Cardiac muscle cell (in vitro differentiated cells and primary cell): ENCODE measurements around the gene RAI1. TPM values are rescaled to one million over a fixed set of nuclear protein-coding genes. Genes with fewer than 3 reads are reported as not detected.

Experiments used
- DNase-seq, 2 donors: peaks; one replicate each; pipeline versions ENCODE4 v3.0.0 to v3.0.0-alpha.2; 2010 to 2017; ENCODE audit warnings: low read depth in 1 of 2, low spot score in 1 of 2
- H3K27ac ChIP-seq: fragments of 200-600 bp; sonication (generic); 2 replicates; pipeline ENCODE4 v1.5.1; 2016
- H3K27me3 ChIP-seq: fragments of 200-600 bp; sonication (generic); 2 replicates; pipeline ENCODE4 v1.6.0; 2016; ENCODE audit warnings: control low read depth
- H3K36me3 ChIP-seq: fragments of 200-600 bp; sonication (generic); 2 replicates; pipeline ENCODE4 v1.5.1; 2016; ENCODE audit warnings: control low read depth
- H3K4me1 ChIP-seq: fragments of 200-600 bp; sonication (generic); 2 replicates; pipeline ENCODE4 v1.8.1; 2017; ENCODE audit warnings: low read depth, mild to moderate bottlenecking, mixed run types
- H3K4me3 ChIP-seq: fragments of 200-600 bp; sonication (generic); 2 replicates; pipeline ENCODE4 v1.5.1; 2016; ENCODE audit warnings: mild to moderate bottlenecking
- H3K9me3 ChIP-seq: fragments of 200-600 bp; sonication (generic); 2 replicates; pipeline ENCODE4 v1.5.1; 2017; ENCODE audit warnings: low read depth, mild to moderate bottlenecking, control low read depth
- polyA plus RNA-seq: library from polyadenylated mRNA; unstranded; fragments of >200 nt; fragmentation: Nextera tagmentation; extraction: Ambion mirVana; gene quantifications from 2 replicates; pipeline ENCODE4 v1.2.1, GENCODE V29; 2016
- total RNA-seq: library from RNA; depleted of rRNA; stranded (reverse); fragments of >200 nt; gene quantifications from 2 replicates; pipeline ENCODE4 v1.2.3, GENCODE V29; 2016
- TF ChIP-seq, protein P1 (sequence below): IDR thresholded peaks from 2 replicates; pipeline ENCODE4 v1.5.1; 2012; ENCODE audit warnings: low read depth, mild to moderate bottlenecking, low read length

Gene RAI1
- total and polyA plus RNA-seq, 2 experiments from 2014 or later = 20.2 to 46.2 TPM

- Histone ChIP-seq H3K27me3 (no peaks in the 10 kb centered on the region), H3K36me3 (no peaks in the 10 kb centered on the region), H3K4me3 (peak overlapping the region; percentile 42), H3K9me3 (no peaks in the 10 kb centered on the region), H3K4me1 (peaks cover 57% of the 10 kb centered on the region), H3K27ac (peak overlapping the region; percentile 96)
- peak; percentile 47 to 84 for DNase-seq
- TF ChIP-seq, protein P1, sequence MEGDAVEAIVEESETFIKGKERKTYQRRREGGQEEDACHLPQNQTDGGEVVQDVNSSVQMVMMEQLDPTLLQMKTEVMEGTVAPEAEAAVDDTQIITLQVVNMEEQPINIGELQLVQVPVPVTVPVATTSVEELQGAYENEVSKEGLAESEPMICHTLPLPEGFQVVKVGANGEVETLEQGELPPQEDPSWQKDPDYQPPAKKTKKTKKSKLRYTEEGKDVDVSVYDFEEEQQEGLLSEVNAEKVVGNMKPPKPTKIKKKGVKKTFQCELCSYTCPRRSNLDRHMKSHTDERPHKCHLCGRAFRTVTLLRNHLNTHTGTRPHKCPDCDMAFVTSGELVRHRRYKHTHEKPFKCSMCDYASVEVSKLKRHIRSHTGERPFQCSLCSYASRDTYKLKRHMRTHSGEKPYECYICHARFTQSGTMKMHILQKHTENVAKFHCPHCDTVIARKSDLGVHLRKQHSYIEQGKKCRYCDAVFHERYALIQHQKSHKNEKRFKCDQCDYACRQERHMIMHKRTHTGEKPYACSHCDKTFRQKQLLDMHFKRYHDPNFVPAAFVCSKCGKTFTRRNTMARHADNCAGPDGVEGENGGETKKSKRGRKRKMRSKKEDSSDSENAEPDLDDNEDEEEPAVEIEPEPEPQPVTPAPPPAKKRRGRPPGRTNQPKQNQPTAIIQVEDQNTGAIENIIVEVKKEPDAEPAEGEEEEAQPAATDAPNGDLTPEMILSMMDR = no peak
These were observed 102.0 kb downstream of the RAI1 start for GRCh38 chr17:17783116-17783824.

GRCh38 chr17:17783825-17784656, 102.8 kb downstream of the RAI1 start:
- H3K9me3 ChIP-seq = no peaks in the 10 kb centered on the region
- TF ChIP-seq, protein P1 = no peak
- no peaks in the 10 kb centered on the region for H3K27me3 ChIP-seq
- H3K27ac ChIP-seq = peak overlapping the region; percentile 96
- peak overlapping the region; percentile 42 for H3K4me3 ChIP-seq
- peak; percentile 71 to 81 for DNase-seq
- no peaks in the 10 kb centered on the region for H3K36me3 ChIP-seq
- peaks cover 49% of the 10 kb centered on the region for H3K4me1 ChIP-seq

DNA sequence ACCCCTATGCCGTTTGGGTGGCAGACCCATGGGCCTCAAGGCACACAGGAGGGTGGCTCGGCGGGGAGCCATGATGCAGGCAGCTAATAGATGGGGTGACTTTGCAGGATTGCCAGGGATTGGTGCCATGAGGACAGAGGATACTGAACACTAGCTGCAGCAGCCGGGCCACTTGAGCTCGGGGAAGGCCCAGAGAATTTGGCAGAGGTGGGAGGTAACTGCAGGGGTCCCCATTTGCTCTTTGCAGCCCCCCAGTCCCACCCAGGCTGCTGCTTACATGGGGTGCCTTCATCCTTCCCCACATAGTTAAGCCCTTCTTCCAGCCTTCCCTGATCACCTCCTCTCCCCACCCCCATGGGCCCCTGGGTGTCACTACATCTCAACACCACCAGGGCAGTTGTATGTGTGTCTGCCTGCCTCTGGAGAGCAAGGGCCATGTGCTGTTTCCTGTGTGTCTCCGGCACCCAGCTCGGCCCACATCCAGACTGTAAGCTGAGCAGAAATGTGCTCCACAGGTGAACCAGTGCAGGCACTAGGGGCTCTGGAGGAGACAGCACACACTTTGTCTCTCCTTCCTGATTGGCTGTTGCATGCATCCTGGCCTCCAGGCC, 103.5 kb downstream of the RAI1 start:
- peak overlapping the region; percentile 96 for H3K27ac ChIP-seq
- no peak for DNase-seq
- TF ChIP-seq, protein P1 = peak; percentile 10
- H3K36me3 ChIP-seq = no peaks in the 10 kb centered on the region
- peaks cover 44% of the 10 kb centered on the region for H3K4me1 ChIP-seq
- H3K27me3 ChIP-seq = no peaks in the 10 kb centered on the region
- peak overlapping the region; percentile 42 for H3K4me3 ChIP-seq
- no peaks in the 10 kb centered on the region for H3K9me3 ChIP-seq

- Histone ChIP-seq H3K4me3 (no peak overlapping the region), H3K36me3 (no peaks in the 10 kb centered on the region), H3K9me3 (no peaks in the 10 kb centered on the region), H3K4me1 (peaks cover 39% of the 10 kb centered on the region), H3K27me3 (no peaks in the 10 kb centered on the region), H3K27ac (no peak overlapping the region)
- DNase-seq = no peak
- TF ChIP-seq, protein P1 = no peak
These were observed 104.1 kb downstream of the RAI1 start for GRCh38 chr17:17785407-17785806.

GRCh38 chr17:17786998-17787397, 105.7 kb downstream of the RAI1 start:
- no peak overlapping the region for H3K27ac ChIP-seq
- H3K27me3 ChIP-seq = no peaks in the 10 kb centered on the region
- no peak for DNase-seq
- peaks cover 29% of the 10 kb centered on the region for H3K4me1 ChIP-seq
- no peaks in the 10 kb centered on the region for H3K36me3 ChIP-seq
- TF ChIP-seq, protein P1 = no peak
- H3K9me3 ChIP-seq = no peaks in the 10 kb centered on the region
- H3K4me3 ChIP-seq = no peak overlapping the region
